ENCODE results near the gene COL13A1.

COL13A1 gene

DNA sequence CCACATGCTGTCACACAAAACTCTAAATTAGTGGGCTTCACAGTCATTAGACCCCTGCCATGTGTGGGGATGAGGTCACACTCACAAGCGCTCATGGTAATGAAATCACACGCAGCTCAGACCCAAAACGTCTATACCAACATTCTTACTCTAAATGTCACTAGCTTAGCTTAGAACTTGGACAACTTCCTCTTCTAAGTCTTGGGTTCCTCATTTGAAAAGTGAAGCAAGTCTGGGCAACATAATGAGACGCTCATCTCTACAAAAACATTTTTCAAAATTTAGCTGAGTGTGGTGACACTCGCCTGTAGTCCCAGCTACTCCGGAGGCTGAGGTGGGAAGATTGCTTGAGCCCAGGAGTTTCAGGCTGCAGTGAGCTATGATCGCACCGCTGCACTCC is 158.2 kb downstream of the COL13A1 start:
- no peak overlapping the region for H3K9ac ChIP-seq (ENCODE audit: insufficient read length, low read depth)
- no peaks in the 10 kb centered on the region for H3K36me3 ChIP-seq (ENCODE audit: insufficient read depth, insufficient read length, low read length)
- H3K4me1 ChIP-seq (ENCODE audit: insufficient read depth, insufficient read length): no peaks in the 10 kb centered on the region
- H3K9me3 ChIP-seq (ENCODE audit: insufficient read depth, low read length): no peaks in the 10 kb centered on the region
- no peaks in the 10 kb centered on the region for H3K27me3 ChIP-seq (ENCODE audit: insufficient read depth, insufficient read length)
- no peak overlapping the region for H3K4me3 ChIP-seq (ENCODE audit: insufficient read length, low read depth)
- TF ChIP-seq ZNF274 (IDR thresholded peaks at IDR 0.05; ENCODE audit: low read depth, low read length) (no peak), SUZ12 (IDR thresholded peaks at IDR 0.05; ENCODE audit: extremely low read depth, insufficient read depth, insufficient read length) (no peak), YY1 (IDR thresholded peaks at IDR 0.05; ENCODE audit: insufficient read depth, insufficient read length) (no peak)
- DNase-seq (ENCODE audit: low read depth, low spot score): no peak

- H3K9ac ChIP-seq (ENCODE audit: insufficient read length, low read depth): no peak overlapping the region
- no peak overlapping the region for H3K4me3 ChIP-seq (ENCODE audit: insufficient read length, low read depth)
- no peaks in the 10 kb centered on the region for H3K27me3 ChIP-seq (ENCODE audit: insufficient read depth, insufficient read length)
- no peaks in the 10 kb centered on the region for H3K4me1 ChIP-seq (ENCODE audit: insufficient read depth, insufficient read length)
- TF ChIP-seq YY1 (IDR thresholded peaks at IDR 0.05; ENCODE audit: insufficient read depth, insufficient read length): no peak
- TF ChIP-seq SUZ12 (IDR thresholded peaks at IDR 0.05; ENCODE audit: extremely low read depth, insufficient read depth, insufficient read length): no peak
- TF ChIP-seq ZNF274 (IDR thresholded peaks at IDR 0.05; ENCODE audit: low read depth, low read length): no peak
- no peak for DNase-seq (ENCODE audit: low read depth, low spot score)
- no peaks in the 10 kb centered on the region for H3K36me3 ChIP-seq (ENCODE audit: insufficient read depth, insufficient read length, low read length)
- no peaks in the 10 kb centered on the region for H3K9me3 ChIP-seq (ENCODE audit: insufficient read depth, low read length)
These were observed 158.9 kb downstream of the COL13A1 start for GRCh38 chr10:69960606-69960987.

DNA sequence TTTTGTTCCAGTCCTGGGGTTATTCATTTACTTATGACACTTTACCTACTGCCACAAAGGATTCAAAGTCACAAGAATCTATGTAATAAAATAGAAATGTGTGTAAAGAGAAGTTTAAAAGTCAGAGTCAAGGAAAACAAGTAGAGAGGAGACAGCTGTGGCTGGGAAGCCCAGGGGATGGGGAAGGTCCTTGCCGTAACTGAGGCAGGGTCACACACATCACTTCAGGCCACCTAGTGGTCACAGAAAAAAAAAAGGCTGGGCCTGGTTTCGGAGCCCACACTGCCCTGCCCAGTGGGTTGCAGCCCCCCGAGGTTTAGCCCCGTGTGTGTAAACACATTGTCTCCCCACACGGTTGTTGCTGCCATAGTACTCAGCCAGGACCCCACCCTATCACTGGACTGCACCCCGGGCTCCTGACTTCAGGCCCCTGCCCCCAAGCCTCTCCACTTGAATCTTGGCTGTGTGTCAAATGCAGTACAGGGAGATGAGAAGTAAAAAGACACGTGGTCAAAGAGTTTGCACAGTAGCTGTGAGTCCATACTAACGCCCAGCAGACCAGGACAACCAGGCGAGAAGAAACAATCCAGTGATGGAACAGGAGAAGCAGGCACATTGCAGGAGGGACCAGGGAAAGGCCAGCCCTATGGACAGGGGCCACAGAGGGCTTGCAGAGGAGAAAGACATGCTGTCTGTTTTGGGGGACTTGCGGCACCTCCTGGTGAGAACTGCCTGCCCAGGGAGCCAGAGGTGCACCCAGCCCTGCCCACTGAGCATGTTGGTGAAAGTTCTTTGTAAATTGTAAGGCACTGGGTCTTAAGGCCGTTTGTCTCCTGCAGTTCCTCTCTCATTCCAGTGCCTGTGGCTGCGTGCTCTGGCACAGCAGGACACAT is 159.5 kb downstream of the COL13A1 start:
- no peak for DNase-seq (ENCODE audit: low read depth, low spot score)

GRCh38 chr10:69961881-69962745 is 160.4 kb downstream of the COL13A1 start:
- Histone ChIP-seq H3K4me1 (ENCODE audit: insufficient read depth, insufficient read length) (no peaks in the 10 kb centered on the region), H3K9me3 (ENCODE audit: insufficient read depth, low read length) (no peaks in the 10 kb centered on the region), H3K4me3 (ENCODE audit: insufficient read length, low read depth) (no peak overlapping the region), H3K9ac (ENCODE audit: insufficient read length, low read depth) (no peak overlapping the region), H3K36me3 (ENCODE audit: insufficient read depth, insufficient read length, low read length) (no peaks in the 10 kb centered on the region), H3K27me3 (ENCODE audit: insufficient read depth, insufficient read length) (no peaks in the 10 kb centered on the region)
- DNase-seq (ENCODE audit: low read depth, low spot score): no peak
- TF ChIP-seq YY1 (IDR thresholded peaks at IDR 0.05; ENCODE audit: insufficient read depth, insufficient read length): no peak
- TF ChIP-seq SUZ12 (IDR thresholded peaks at IDR 0.05; ENCODE audit: extremely low read depth, insufficient read depth, insufficient read length): no peak
- TF ChIP-seq ZNF274 (IDR thresholded peaks at IDR 0.05; ENCODE audit: low read depth, low read length): no peak

More for the DNA sequence above, 159.5 kb downstream of the COL13A1 start:
- Histone ChIP-seq H3K4me1 (ENCODE audit: insufficient read depth, insufficient read length) (no peaks in the 10 kb centered on the region), H3K9me3 (ENCODE audit: insufficient read depth, low read length) (no peaks in the 10 kb centered on the region), H3K36me3 (ENCODE audit: insufficient read depth, insufficient read length, low read length) (no peaks in the 10 kb centered on the region), H3K4me3 (ENCODE audit: insufficient read length, low read depth) (no peak overlapping the region), H3K27me3 (ENCODE audit: insufficient read depth, insufficient read length) (no peaks in the 10 kb centered on the region), H3K9ac (ENCODE audit: insufficient read length, low read depth) (no peak overlapping the region)
- TF ChIP-seq ZNF274 (IDR thresholded peaks at IDR 0.05; ENCODE audit: low read depth, low read length) (no peak), SUZ12 (IDR thresholded peaks at IDR 0.05; ENCODE audit: extremely low read depth, insufficient read depth, insufficient read length) (no peak), YY1 (IDR thresholded peaks at IDR 0.05; ENCODE audit: insufficient read depth, insufficient read length) (no peak)

- no peak for DNase-seq (ENCODE audit: low read depth, low spot score)
- H3K4me1 ChIP-seq (ENCODE audit: insufficient read depth, insufficient read length): no peaks in the 10 kb centered on the region
- TF ChIP-seq YY1 (IDR thresholded peaks at IDR 0.05; ENCODE audit: insufficient read depth, insufficient read length) (no peak), SUZ12 (IDR thresholded peaks at IDR 0.05; ENCODE audit: extremely low read depth, insufficient read depth, insufficient read length) (no peak), ZNF274 (IDR thresholded peaks at IDR 0.05; ENCODE audit: low read depth, low read length) (no peak)
- H3K9me3 ChIP-seq (ENCODE audit: insufficient read depth, low read length): no peaks in the 10 kb centered on the region
- no peaks in the 10 kb centered on the region for H3K36me3 ChIP-seq (ENCODE audit: insufficient read depth, insufficient read length, low read length)
- H3K4me3 ChIP-seq (ENCODE audit: insufficient read length, low read depth): no peak overlapping the region
- H3K9ac ChIP-seq (ENCODE audit: insufficient read length, low read depth): no peak overlapping the region
- no peaks in the 10 kb centered on the region for H3K27me3 ChIP-seq (ENCODE audit: insufficient read depth, insufficient read length)
These were observed 161.0 kb downstream of the COL13A1 start for GRCh38 chr10:69962746-69963135.

DNA sequence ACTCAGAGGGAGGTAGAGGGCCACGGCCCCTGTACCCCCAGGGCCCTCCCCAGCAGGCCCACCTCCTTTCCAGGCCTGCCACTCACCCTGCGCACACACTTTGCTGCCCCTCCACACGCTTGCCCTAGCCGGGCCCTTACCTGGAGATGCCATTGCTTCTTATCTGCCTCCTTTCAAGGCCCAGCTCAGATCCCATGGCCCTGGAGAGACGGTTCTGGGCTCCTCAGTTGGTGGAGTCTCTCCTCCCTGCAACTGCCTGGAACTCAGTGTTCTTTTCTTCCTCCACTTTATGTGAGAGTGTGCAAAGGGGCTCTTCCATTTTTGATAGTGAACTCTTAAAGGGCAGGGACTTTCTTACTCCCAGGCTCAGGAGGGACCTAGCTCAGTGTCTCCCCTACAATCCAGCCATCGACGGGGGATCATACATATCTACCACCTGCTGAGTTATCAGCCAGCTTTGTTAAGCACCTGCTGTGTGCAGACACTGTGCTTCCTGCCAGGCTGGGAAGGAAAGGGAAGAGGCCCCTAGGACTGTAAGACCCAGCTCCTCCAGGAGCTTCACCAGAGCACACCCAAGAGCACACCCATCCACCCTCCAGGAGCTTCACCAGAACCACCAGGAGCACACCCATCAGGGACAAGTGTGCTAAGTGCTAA is 161.6 kb downstream of the COL13A1 start:
- H3K4me1 ChIP-seq (ENCODE audit: insufficient read depth, insufficient read length): no peaks in the 10 kb centered on the region
- H3K4me3 ChIP-seq (ENCODE audit: insufficient read length, low read depth): no peak overlapping the region
- no peaks in the 10 kb centered on the region for H3K27me3 ChIP-seq (ENCODE audit: insufficient read depth, insufficient read length)
- no peak for DNase-seq (ENCODE audit: low read depth, low spot score)
- no peaks in the 10 kb centered on the region for H3K36me3 ChIP-seq (ENCODE audit: insufficient read depth, insufficient read length, low read length)
- TF ChIP-seq YY1 (IDR thresholded peaks at IDR 0.05; ENCODE audit: insufficient read depth, insufficient read length) (no peak), ZNF274 (IDR thresholded peaks at IDR 0.05; ENCODE audit: low read depth, low read length) (no peak), SUZ12 (IDR thresholded peaks at IDR 0.05; ENCODE audit: extremely low read depth, insufficient read depth, insufficient read length) (no peak)
- H3K9ac ChIP-seq (ENCODE audit: insufficient read length, low read depth): no peak overlapping the region
- H3K9me3 ChIP-seq (ENCODE audit: insufficient read depth, low read length): no peaks in the 10 kb centered on the region

Data from NT2/D1 (cell line).